GM21825 (cell line): ENCODE measurements around the gene SEPTIN11.

Source experiments
- ATAC-seq: cut with Tn5 transposase; IDR thresholded peaks from one replicate; pipeline ENCODE4 v1.9.1; 2021; ENCODE audit warnings: mild to moderate bottlenecking, moderate library complexity; ENCODE audit not compliant: unreplicated experiment

SEPTIN11 gene

GRCh38 chr4:76977736-76978350, 28.3 kb downstream of the SEPTIN11 start:
- no peak for ATAC-seq

GRCh38 chr4:76979236-76979635, 29.7 kb downstream of the SEPTIN11 start:
- ATAC-seq: no peak

DNA sequence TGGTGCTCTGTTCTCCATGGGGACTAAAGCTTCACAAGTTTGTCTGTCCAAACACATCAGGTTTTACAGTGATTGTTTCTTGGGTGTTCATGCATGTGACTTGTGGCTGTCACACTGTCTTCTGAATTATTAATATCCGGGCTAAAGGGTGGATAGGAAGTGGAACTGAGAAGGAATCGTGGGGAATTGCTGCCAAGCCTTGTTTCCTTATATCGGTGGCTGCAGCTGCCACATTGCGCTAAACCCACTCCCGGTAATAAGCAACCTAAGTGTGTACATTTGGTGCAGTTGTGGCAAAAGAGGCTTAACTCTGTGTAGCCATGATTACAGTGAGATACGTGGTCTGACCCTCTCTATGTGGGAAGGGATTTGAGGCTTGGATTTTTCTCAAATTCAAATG, 30.7 kb downstream of the SEPTIN11 start:
- ATAC-seq: no peak

- ATAC-seq: no peak
These were observed 32.1 kb downstream of the SEPTIN11 start for GRCh38 chr4:76981644-76982043.

- no peak for ATAC-seq
These were observed 33.4 kb downstream of the SEPTIN11 start for GRCh38 chr4:76982638-76983584.

DNA sequence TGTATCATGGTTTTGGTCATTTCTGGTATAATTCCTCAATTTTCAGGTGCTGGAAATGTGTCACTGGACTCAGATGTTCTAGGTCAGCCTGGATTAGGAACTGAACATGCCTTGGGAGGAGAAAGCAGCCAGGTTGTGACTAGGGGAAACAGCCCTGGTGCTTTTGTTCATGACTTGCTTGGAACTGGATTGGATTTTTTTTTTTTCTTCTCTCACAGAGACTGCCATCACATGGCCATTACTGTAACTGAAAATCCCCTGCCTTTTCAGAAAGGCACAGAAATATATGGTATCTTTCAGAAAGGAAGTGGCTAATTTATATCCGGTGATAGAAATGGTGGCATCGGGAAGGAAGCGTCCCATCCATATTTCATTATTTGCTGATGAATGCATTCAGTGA, 34.6 kb downstream of the SEPTIN11 start:
- peak; percentile 51 for ATAC-seq

DNA sequence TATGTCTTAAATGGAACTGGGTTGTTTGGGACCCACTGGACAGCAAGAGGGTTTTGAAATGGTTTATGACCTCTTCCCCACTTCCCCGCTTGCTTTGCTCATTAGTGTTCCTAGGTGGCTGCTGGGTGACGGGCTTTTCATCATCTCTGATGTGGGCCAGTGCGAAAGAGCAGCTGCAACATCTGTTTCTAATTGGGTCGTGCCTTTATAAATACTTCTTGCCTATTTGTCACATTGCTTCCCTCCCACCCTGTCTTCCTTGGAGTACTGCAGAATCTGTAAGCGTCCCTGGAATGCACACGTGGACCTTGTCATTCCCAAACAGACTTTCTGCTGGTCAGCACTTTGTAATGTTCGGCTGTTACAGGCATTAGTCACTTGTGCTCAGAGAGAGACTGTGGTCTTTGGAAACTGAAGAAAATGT, 35.2 kb downstream of the SEPTIN11 start:
- no peak for ATAC-seq

- ATAC-seq: no peak
These were observed 37.6 kb downstream of the SEPTIN11 start for GRCh38 chr4:76987153-76987591.

GRCh38 chr4:76987685-76988084, 38.1 kb downstream of the SEPTIN11 start:
- ATAC-seq: no peak

- ATAC-seq: no peak
These were observed 40.0 kb downstream of the SEPTIN11 start for GRCh38 chr4:76989391-76990061.

DNA sequence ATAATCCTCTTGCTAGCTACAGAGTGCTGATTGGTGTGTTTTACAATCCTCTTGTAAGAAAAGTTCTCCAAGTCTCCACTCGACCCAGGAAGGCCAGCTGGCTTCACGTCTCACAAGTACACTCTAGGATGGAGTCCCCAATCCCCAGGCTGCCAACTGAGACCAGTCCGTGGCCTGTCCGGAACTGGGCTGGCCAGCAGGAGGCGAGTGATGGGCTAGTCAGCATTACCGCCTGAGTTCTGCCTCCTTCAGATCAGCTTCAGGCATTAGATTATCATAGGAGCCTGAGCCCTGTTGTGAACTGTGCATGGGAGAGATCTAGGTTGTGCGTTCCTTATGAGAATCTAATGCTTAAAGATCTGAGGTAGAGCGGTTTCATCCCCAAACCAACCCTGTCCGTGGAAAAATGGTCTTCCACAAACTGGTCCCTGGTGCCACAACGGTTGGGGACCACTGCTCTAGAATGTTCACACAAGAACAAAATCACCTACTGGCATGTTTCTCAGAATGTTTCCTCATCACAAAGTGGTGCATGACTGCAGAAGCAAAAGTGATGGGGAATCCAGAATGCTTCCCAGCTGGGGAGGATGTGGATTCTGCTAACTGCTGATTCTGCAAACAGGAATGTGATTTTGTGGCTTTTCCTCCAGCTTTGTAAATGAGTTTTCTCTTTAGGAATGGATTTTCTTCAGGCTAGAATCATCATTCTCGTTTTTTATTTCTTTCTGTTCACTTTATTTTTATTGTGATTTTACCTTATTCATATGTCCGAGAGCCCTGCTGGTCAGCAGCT, 40.9 kb downstream of the SEPTIN11 start:
- no peak for ATAC-seq

DNA sequence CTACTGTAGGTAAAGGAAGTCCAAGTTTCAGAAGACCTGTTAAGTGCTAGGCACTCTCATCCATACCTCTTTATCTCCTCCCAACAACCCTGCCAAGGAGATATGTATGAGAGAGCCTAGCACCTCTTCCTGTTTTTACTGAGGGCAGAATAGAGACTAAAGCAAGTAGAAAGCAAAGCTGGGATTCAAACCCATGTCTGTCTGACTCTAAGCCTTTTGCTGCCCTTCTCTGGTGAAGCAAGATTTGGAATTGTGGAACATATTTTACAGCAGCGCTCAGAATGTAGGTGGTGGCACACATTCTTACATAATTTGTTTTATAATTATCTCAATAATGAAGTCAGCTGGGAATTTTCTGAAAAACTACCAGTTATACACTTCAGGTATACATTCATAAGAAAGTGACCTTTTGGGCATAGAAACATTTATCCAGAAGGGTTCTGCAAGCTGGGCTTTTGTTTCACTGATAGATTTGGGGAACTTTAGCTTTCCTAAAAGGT, 41.7 kb downstream of the SEPTIN11 start:
- no peak for ATAC-seq

DNA sequence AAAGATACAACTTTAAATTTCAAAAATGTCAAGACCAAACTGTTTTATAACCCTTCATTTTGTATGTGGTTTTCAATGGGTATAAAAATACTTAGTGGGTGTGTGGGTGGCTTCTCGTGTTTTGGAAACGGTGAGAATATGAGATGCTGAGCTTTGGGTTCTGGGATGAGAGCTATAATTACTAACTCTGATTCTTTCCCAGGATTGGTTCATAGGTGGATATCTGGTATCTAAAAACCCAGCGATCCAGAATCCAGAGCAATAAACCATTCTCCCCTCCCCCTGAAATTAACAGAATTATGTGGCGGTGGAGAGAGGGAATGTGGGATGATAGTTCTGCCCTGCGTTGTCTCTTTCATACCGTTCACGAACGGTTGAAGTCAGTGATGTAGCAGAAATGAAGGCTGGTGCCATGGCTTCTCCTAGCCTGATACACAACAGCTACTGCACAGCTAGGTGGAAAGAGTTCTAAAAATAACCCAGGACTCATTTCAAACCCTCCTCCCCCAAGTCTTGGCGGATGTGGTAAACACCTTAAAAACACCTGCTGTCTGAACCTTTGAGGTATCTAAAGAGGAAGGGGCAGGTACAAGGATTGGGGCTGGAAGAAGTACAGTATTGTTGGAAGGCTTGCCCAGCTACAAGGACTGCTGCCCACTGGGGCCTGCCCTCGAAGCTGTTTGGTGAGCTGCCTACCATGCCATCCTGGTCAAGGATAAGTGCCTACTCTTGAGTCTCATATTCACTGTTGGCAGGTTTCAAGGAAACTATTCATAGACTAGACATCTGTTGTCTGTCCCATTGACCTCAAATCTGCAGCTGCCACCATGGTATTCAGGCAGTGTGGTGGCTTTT, 44.5 kb downstream of the SEPTIN11 start:
- peak; percentile 87 for ATAC-seq

- ATAC-seq: no peak
These were observed 46.2 kb downstream of the SEPTIN11 start for GRCh38 chr4:76995776-76996175.

DNA sequence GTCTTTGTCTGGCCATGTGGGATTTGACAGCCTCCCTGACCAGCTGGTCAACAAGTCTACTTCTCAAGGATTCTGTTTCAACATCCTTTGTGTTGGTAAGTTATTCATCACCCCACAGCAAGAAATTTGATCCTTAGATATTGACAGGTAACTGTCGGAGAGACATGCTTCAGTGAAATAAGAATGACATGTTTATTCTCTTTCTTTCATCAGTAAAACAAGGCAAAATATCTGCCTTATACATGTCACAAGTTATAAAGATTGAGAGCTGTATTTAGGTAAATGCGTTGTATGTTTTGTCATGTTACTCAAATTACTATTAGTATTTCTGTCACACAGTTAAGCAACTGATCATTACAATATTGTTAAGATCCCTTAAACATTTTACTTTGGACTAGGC, 46.9 kb downstream of the SEPTIN11 start:
- no peak for ATAC-seq

DNA sequence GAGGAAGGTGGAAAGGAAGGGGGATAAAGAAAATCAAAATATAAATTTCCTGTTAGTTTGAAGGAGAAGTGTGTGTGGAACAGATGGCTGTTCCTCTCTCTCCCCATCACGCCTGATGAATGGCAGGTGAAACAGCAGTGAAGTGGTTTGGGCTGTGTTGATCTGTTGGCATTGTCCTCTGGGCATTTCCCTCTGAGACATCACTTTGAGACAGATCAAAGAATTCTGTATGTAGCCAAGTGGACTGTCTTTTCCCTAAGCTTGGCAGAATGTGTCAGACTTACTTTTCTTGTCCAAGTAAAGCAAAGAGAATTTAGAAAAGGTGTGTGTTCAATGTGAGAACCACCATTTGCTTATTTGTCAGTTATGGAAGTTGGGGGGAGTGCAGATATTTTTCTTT, 47.5 kb downstream of the SEPTIN11 start:
- ATAC-seq: no peak

DNA sequence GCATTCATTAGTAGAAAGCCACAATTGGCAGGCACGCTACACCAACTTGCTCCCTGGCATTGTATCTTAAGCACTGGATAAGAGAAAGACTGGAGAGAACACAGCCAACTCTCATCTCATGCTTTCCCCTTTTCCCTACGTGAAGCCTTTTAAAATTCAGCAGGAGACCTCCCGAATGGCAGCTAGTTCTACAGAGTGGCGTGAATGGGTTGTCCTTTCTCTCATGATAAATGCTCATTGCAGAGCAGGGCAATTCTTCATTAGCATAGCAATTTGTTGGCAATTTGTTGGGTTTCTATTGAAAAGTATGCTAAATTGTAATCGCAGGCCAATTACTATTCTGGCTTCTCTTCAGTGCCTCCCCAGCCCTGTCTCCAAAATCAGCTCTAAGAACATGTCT, 48.0 kb downstream of the SEPTIN11 start:
- no peak for ATAC-seq

DNA sequence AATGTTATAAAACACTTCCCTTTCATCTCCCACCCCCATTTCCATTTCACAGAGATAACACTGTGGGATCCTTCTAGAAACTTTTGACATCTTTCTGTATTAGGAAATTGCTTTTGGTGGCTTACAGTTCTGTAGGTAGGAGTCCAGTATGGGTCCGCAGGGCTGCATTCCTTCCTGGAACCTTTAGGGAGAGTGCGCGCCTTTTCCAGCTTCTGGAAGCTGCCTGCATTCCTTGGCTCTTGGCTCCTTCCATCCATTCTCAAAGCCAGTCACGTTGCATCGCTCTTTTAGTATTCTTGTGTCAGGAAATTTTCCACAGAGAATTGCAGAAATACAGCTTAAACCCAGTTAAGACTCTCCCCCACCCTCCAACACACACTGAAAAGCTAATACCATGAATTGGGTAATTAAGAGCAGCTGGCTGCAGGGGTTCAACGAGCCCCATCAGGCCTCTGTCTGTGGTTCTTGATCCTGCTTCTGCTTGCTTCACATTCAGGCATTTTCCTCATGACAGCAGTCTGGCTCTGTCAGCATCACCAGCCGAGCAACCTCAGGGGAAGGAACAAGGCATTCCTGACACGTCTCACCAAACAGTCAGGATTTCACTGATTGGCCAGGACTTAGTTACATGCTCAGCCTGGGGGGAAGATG, 48.8 kb downstream of the SEPTIN11 start:
- no peak for ATAC-seq
